ENCODE results near the gene NPHP4. TPM values are rescaled to one million over a fixed set of nuclear protein-coding genes. Genes with fewer than 3 reads are reported as not detected.

The NPHP4 gene
- total and polyA plus RNA-seq, 9 of the 15 experiments (the other 6 are each of a cell fraction or from before 2014, with no cell fraction given): 0.52 to 26.2 (median 6.7) TPM

- TF ChIP-seq ZBTB40 (IDR thresholded peaks at IDR 0.05) (no peak), ZBTB40 (CRISPR knock-in tag; IDR thresholded peaks at IDR 0.05) (no peak), KLF13 (tag; IDR thresholded peaks at IDR 0.05; ENCODE audit: borderline replicate concordance, low read depth) (no peak), ETS2 (tag; IDR thresholded peaks at IDR 0.05; ENCODE audit: borderline replicate concordance, poor library complexity, severe bottlenecking) (no peak), ZC3H4 (CRISPR knock-in tag; IDR thresholded peaks at IDR 0.05; ENCODE audit: borderline replicate concordance) (no peak), CREB1 (IDR thresholded peaks at IDR 0.05) (no peak), CREB1 (CRISPR knock-in tag; IDR thresholded peaks at IDR 0.05) (no peak), TCF7L2 (IDR thresholded peaks at IDR 0.05; ENCODE audit: low read depth, low read length) (no peak), REST (IDR thresholded peaks at IDR 0.05; ENCODE audit: borderline replicate concordance) (no peak), REST (CRISPR knock-in tag; IDR thresholded peaks at IDR 0.05; ENCODE audit: low read depth) (no peak)
Measured at GRCh38 chr1:5883129-5884048, 108.8 kb downstream of the NPHP4 start (continued).
